Loucy (cell line): ENCODE results near the gene NADK2.

Source experiments
- EZH2phosphoT487 ChIP-seq: fragments of 200-600 bp; IDR thresholded peaks from 2 replicates; pipeline ENCODE4 v1.6.1; 2018; ENCODE audit warnings: antibody characterized with exemption, mild to moderate bottlenecking, moderate library complexity, borderline replicate concordance
- TF ChIP-seq, protein P1 (sequence below): fragments of 200-600 bp; sonication (generic); conservative IDR thresholded peaks from 2 replicates; pipeline ENCODE4 v1.5.1; 2014; ENCODE audit warnings: mild to moderate bottlenecking, antibody characterized with exemption, low read length

DNA sequence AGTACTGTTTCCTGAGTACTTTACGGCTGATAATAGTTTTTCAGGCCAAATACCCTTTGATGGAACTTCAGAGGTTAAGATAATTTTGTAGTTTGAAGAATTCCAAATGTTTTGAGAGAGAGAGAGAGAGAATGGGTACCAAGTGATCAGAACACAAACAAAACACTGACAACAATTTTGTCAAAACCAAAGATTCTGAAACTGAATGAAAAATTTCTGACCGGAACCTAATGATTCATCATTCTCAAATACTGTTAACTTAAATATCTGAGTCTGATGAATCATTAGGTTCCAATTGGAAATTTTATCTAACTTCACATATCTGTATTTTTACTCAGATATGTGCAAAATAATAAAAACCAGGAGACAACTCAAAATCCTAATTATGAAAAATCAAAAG lies 94.0 kb downstream of the NADK2 start:
- TF ChIP-seq, protein P1, sequence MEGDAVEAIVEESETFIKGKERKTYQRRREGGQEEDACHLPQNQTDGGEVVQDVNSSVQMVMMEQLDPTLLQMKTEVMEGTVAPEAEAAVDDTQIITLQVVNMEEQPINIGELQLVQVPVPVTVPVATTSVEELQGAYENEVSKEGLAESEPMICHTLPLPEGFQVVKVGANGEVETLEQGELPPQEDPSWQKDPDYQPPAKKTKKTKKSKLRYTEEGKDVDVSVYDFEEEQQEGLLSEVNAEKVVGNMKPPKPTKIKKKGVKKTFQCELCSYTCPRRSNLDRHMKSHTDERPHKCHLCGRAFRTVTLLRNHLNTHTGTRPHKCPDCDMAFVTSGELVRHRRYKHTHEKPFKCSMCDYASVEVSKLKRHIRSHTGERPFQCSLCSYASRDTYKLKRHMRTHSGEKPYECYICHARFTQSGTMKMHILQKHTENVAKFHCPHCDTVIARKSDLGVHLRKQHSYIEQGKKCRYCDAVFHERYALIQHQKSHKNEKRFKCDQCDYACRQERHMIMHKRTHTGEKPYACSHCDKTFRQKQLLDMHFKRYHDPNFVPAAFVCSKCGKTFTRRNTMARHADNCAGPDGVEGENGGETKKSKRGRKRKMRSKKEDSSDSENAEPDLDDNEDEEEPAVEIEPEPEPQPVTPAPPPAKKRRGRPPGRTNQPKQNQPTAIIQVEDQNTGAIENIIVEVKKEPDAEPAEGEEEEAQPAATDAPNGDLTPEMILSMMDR: no peak
- TF ChIP-seq EZH2phosphoT487: no peak
